HUES6 (cell line): ENCODE data around the gene BOC.

Source experiments
- H3K27ac ChIP-seq: 2 replicates; pipeline ENCODE4 v1.7.0; 2013; ENCODE audit warnings: low read depth, mild to moderate bottlenecking, low read length, inconsistent platforms
- H3K27me3 ChIP-seq: 2 replicates; pipeline ENCODE4 v1.6.1; 2013; ENCODE audit warnings: low read length; ENCODE audit not compliant: control insufficient read depth, insufficient read depth
- H3K36me3 ChIP-seq: 2 replicates; pipeline ENCODE4 v1.6.1; 2013; ENCODE audit warnings: low read length; ENCODE audit not compliant: control insufficient read depth, insufficient read depth
- H3K4me1 ChIP-seq: 2 replicates; pipeline ENCODE4 v1.6.1; 2013; ENCODE audit warnings: low read length; ENCODE audit not compliant: control insufficient read depth, insufficient read depth
- H3K4me3 ChIP-seq: 2 replicates; pipeline ENCODE4 v1.5.1; 2013; ENCODE audit warnings: low read depth, low read length
- H3K9ac ChIP-seq: one replicate; pipeline ENCODE4 v1.6.1; 2013; ENCODE audit warnings: mild to moderate bottlenecking, low read length
- H3K9me3 ChIP-seq: 2 replicates; pipeline ENCODE4 v1.6.1; 2013; ENCODE audit warnings: low read depth, low read length; ENCODE audit not compliant: control insufficient read depth, insufficient read depth

Gene BOC

GRCh38 chr3:113252553-113252952 is 41.2 kb downstream of the BOC start:
- Histone ChIP-seq H3K4me3 (no peak overlapping the region), H3K4me1 (peaks cover 13% of the 10 kb centered on the region), H3K36me3 (peaks cover 6% of the 10 kb centered on the region; the same call in 1 of the 2 replicates), H3K9ac (no peak overlapping the region), H3K27ac (no peak overlapping the region), H3K9me3 (no peaks in the 10 kb centered on the region), H3K27me3 (no peaks in the 10 kb centered on the region)

- no peaks in the 10 kb centered on the region for H3K27me3 ChIP-seq
These were observed 42.3 kb downstream of the BOC start for GRCh38 chr3:113253702-113254101.

GRCh38 chr3:113254171-113254947 is 43.0 kb downstream of the BOC start:
- H3K9me3 ChIP-seq, result no peaks in the 10 kb centered on the region
- no peak overlapping the region for H3K4me3 ChIP-seq
- peaks cover 6% of the 10 kb centered on the region; the same call in 1 of the 2 replicates for H3K36me3 ChIP-seq
- no peak overlapping the region for H3K27ac ChIP-seq
- H3K9ac ChIP-seq, result no peak overlapping the region
- H3K4me1 ChIP-seq, result peaks cover 13% of the 10 kb centered on the region
- no peaks in the 10 kb centered on the region for H3K27me3 ChIP-seq

More at GRCh38 chr3:113253702-113254101, 42.3 kb downstream of the BOC start:
- no peak overlapping the region for H3K27ac ChIP-seq
- H3K4me3 ChIP-seq, result no peak overlapping the region
- no peaks in the 10 kb centered on the region for H3K9me3 ChIP-seq
- H3K9ac ChIP-seq, result no peak overlapping the region
- peaks cover 6% of the 10 kb centered on the region; the same call in 1 of the 2 replicates for H3K36me3 ChIP-seq
- H3K4me1 ChIP-seq, result peaks cover 13% of the 10 kb centered on the region

- Histone ChIP-seq H3K9ac (no peak overlapping the region), H3K27ac (no peak overlapping the region), H3K4me3 (no peak overlapping the region), H3K9me3 (no peaks in the 10 kb centered on the region), H3K36me3 (peaks cover 6% of the 10 kb centered on the region; the same call in 1 of the 2 replicates), H3K4me1 (peaks cover 13% of the 10 kb centered on the region), H3K27me3 (no peaks in the 10 kb centered on the region)
These were observed 43.9 kb downstream of the BOC start for GRCh38 chr3:113255100-113255853.

- H3K36me3 ChIP-seq, result no peaks in the 10 kb centered on the region
- H3K27ac ChIP-seq, result no peak overlapping the region
- no peak overlapping the region for H3K9ac ChIP-seq
These were observed 44.7 kb downstream of the BOC start for GRCh38 chr3:113255854-113256615.

GRCh38 chr3:113258361-113258760 is 47.0 kb downstream of the BOC start:
- H3K9ac ChIP-seq, result no peak overlapping the region
- no peak overlapping the region for H3K27ac ChIP-seq
- H3K36me3 ChIP-seq, result no peaks in the 10 kb centered on the region
- H3K4me1 ChIP-seq, result peaks cover 13% of the 10 kb centered on the region
- no peaks in the 10 kb centered on the region for H3K27me3 ChIP-seq
- H3K4me3 ChIP-seq, result no peak overlapping the region
- H3K9me3 ChIP-seq, result no peaks in the 10 kb centered on the region

More at GRCh38 chr3:113255854-113256615, 44.7 kb downstream of the BOC start:
- Histone ChIP-seq H3K4me3 (no peak overlapping the region), H3K9me3 (no peaks in the 10 kb centered on the region), H3K4me1 (peaks cover 13% of the 10 kb centered on the region), H3K27me3 (no peaks in the 10 kb centered on the region)

- no peak overlapping the region for H3K9ac ChIP-seq
- no peaks in the 10 kb centered on the region for H3K27me3 ChIP-seq
- no peak overlapping the region for H3K27ac ChIP-seq
- H3K4me3 ChIP-seq, result no peak overlapping the region
- peaks cover 11% of the 10 kb centered on the region for H3K4me1 ChIP-seq
- H3K36me3 ChIP-seq, result no peaks in the 10 kb centered on the region
- H3K9me3 ChIP-seq, result no peaks in the 10 kb centered on the region
These were observed 47.8 kb downstream of the BOC start for GRCh38 chr3:113259196-113259595.

GRCh38 chr3:113261063-113261625 is 49.8 kb downstream of the BOC start:
- Histone ChIP-seq H3K9ac (no peak overlapping the region), H3K36me3 (no peaks in the 10 kb centered on the region), H3K9me3 (no peaks in the 10 kb centered on the region), H3K27me3 (no peaks in the 10 kb centered on the region), H3K27ac (no peak overlapping the region), H3K4me1 (peaks cover 19% of the 10 kb centered on the region), H3K4me3 (no peak overlapping the region)

- Histone ChIP-seq H3K36me3 (no peaks in the 10 kb centered on the region), H3K27ac (no peak overlapping the region), H3K4me1 (peaks cover 19% of the 10 kb centered on the region), H3K4me3 (no peak overlapping the region), H3K9me3 (no peaks in the 10 kb centered on the region), H3K9ac (no peak overlapping the region), H3K27me3 (no peaks in the 10 kb centered on the region)
These were observed 50.4 kb downstream of the BOC start for GRCh38 chr3:113261626-113262303.

GRCh38 chr3:113262304-113262665 is 50.9 kb downstream of the BOC start:
- Histone ChIP-seq H3K9ac (no peak overlapping the region), H3K36me3 (no peaks in the 10 kb centered on the region), H3K27me3 (no peaks in the 10 kb centered on the region), H3K27ac (no peak overlapping the region), H3K4me1 (peaks cover 19% of the 10 kb centered on the region), H3K4me3 (no peak overlapping the region), H3K9me3 (no peaks in the 10 kb centered on the region)
